Measurements from ENCODE around the gene CCDC158.
"Not testable (repeated sequence)": the region's sequence is repeated elsewhere in the genome, so short reads cannot be mapped to it uniquely, and the experiment has no call there.

Gene CCDC158

DNA sequence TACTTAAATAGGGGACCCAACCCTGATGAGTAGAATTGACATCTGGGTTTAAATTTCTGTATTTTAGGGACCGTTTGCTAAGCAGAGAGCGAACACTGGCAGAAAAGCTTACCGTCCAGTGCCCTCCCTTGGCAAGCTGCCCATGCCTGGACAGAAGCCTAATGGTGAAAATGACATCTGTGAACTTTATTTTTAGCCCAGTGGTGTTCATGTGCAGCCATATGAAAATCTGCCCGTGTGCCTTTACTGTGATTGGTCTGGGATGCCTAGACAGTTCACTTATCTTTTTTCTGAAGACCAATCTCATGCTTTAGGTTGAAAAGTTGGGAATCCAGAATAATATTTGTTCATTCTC is 113.3 kb downstream of the CCDC158 start:
- no peak for DNase-seq

DNA sequence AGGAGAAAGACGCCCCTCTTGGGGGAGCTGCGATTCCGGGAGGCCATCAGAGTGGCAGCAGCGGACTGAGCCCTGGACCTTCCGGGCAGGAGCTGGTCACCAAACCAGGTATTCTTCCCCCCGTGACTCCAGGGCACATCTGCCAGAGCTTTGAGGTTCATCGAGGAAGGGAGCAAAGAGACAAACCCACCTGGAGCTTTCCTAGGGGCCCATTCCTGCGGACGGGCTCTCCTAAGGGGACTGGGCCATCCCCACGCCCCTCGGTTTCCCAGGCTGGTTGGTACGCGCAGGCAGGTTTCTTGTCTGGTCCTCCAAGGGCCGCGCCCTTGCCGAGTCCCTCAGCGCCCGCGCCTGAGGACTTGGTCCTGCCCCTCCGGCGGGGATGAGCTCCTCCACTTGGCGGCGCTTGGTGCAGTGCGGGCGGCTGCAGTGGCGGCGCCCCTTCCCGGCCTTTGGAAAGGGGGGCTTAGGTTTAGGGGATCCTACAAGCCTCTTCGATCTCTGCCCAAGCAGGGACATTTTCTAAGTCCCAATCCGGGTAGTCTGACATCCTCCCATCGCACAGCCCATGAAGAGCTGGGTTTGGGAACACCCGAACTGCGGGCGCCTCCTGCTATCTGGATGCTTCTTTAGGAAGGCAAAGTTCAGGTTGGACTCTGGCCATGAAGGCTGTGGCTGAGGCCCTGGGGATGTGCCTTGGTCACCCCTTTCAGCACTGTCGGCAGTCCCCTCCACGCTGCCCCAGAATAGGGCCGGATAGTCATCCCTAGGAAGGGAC is 113.9 kb downstream of the CCDC158 start:
- no peak for DNase-seq

DNA sequence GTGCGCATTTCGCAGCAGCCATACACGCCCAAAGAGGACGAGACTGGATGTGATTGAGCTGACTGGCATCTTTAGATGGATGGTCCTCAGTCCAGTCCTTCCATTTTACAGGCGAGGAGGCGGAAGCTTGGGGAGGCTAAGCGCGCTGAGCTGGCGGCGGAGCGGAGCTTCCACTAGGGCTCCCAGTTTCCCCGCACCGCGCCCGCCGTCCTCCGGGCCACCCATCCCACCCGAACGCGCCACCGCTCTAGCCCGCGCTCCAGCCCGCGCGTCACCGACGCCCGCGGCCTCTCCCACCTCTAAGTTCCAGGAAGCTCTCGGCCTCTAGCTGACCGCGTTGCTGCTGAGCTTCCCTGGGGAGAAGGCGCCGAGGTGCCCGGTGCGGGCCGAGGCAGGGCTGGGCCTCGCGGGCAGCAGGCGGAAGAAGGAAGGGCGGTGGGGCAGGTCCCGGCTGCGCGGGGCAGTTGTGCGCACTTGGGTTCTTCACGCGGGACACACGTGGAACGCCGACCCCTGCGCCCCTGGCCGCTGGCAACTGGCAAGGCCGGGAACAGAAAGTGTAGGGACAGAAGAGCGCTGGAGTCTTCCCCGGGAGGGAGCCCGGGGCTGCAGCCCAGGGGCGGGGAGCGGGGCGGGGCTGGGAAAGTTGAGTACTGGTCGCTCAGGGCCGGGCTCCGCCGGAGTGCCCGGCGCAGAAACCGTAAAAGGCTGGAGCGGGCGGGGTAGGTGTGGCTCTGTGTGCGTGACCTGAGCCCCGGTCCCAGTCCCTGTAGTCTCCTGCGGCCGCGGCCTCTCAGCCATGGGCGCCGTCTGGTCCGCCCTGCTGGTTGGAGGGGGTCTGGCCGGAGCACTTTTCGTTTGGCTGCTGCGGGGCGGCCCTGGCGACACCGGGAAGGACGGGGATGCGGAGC is 114.7 kb downstream of the CCDC158 start, which contains the start of gene STBD1:
Gene STBD1, plus strand, starts transcription at position 763 of the 911 bp plus-strand sequence. Its CDS starts 37 bp downstream, at position 800.
- DNase-seq, result no peak

DNA sequence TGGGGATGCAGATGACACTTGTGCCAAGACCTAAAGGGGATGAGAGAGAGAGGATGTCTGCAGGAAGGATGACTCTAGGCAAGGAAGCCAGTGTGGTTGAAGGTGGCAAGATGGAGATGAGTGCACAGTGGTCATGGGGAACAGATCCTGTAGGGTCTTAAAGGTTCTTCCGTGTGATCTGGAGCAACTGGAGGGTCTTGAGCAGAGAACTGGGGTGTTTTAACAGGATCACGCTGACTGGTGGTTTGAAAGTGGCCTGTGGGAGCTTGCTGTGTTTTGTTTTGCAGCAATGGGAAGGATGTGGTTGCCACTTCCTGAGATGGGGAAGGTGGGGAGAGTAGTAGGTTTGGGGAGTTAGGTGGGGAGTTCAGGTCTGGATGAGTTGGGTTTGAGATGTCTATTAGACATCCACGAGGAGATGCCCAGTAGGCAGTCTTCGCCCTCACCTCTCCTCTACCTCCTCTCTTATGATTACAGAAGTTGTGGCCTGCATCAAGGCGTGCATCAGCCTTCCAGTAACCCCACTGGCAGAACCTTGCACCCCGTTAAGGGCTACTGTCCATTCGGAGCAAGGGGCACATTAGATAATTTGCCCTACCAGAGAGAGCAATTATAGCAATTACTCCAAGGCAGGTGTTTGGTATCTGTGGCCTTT is 115.8 kb downstream of the CCDC158 start:
- no peak for DNase-seq

DNA sequence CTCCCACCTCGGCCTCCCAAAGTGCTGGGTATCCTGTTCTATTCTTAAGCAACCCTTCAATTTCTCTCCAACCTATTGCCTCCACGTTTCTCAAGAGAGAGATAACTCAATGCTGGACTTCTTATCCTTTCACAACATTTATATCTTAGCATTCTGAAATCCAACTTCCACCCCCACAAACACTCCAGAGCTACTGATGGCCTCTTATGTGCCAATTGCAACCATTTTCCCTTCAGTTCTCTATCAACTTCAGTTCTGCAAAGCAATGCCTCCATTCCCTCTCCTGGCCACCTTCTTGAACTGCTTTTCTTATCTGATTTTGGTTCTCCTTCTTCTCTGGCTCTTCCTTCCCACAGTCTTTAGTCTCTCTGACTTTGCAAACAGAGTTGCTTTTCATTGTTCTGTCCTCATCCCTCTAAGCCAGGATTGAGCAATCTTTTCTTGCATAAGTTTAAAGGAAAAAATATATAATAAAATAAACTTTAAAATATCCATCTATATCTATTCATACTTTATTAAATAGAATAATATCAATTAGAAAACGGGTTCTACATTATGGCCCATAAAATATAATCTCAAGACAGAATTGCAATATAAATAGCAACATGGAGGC is 118.0 kb downstream of the CCDC158 start:
- DNase-seq, result no peak

DNA sequence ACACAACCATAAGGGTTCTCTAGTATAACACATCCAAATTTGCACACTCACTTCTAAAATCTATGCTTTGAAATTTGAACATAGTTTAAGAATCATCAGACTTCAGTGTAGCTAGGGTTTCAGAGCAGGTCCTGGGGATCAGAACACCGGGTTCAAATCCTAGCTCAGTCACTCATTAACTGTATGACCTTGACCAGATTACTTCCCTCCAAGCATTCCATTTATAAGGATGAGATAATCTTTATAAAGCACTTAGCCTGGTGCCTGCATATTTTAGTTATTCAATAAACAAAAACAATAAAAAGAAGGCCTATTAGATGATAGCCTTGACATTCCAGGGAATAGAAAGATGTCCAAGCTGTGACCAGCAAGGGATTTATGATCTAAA is 119.2 kb downstream of the CCDC158 start:
- DNase-seq, result no peak

DNA sequence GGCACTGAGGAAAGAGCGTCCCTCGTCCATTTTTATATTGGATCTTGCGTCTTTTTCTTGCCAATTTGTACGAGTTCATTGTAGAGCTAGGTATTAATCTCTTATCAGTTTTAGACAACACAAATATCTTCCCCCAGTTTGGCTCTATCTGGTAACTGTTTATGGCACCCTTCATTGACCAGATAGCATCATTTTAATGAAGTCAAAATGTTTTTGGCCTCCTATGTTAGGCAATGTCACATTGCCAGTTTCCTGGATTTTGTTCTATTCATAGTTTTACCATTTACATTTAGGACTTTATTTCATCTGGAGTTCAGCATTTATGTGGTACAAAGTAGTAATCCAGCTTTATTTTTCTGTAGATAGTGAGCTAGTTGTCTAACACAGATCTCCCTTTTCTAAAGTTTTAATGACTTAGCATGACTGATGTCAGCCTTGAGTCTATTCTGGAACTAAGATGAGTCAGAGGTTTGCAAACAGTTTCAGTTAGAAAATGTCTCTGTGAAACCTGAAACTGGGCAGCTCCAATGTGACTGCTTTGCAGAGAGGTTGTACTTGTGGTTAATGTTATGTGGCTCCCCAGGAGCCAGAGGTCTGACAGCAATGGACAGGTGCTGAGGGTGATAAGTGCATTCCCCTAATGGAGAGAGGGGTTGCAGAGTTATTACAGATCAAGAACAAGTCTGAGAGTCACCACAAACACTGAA is 119.7 kb downstream of the CCDC158 start:
- DNase-seq, result no peak

DNA sequence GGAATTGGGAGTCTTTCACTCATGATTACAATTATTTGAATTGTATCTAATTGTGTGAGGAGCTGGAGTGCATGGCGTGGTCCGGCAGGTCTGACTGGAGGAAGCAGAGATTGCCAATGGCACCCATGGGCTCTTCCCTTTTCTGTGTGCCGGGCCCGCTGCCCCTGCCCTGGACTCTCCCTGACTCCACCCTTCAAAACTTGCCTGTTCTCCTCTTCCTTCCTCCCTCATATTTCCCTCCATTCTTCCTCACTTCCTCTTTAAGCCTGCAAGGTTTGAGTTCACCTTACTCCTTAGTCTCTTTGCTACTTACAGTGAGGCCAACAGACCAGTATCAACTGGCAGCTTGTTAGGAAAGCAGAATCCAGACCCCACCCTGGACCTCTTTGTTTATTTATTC is 120.9 kb downstream of the CCDC158 start:
- DNase-seq, result no peak

DNA sequence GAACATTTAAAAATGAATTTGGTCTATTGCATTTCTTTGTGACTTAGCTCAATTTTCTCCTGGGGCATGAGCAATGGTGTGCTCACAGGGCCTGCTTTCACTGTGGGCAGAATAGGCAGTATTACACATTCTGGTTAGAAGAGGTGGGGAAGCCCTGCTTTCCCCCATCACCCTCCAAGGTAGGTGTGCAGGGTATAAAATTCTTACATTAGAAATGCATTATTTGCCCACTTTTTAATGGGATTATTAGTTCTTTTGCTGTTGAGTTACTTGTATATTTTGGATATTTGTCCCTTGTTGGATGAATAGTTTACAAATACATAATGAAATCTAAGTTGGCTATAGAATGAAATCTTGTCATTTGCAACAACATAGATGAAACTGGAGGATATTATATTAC is 122.7 kb downstream of the CCDC158 start:
- no peak for DNase-seq

DNA sequence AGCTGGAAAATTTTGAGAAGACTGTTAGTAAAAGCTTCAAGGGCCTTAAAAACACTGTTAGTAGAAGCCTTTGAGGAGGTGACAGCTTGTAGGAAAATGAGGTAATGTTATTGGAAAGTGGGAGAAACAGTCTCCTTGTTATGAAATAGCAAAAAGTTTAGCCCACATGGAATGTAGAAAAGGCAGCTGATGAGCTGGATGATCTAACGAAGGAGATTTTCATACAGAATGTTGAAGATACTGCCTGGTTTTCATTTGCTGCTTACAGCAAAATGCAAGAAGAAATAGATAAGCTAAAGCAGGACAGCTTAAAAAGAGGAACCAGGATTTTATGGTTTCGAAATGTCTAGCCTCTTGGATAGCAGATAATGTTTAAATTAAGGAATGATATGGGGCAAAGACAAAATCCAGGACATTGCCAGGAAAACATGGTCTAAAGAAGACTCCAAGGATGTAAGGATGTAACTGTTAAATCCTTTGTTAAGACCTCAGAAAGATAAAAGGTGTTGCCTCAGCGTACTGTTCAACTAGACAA is 124.6 kb downstream of the CCDC158 start:
- DNase-seq, result no peak

DNA sequence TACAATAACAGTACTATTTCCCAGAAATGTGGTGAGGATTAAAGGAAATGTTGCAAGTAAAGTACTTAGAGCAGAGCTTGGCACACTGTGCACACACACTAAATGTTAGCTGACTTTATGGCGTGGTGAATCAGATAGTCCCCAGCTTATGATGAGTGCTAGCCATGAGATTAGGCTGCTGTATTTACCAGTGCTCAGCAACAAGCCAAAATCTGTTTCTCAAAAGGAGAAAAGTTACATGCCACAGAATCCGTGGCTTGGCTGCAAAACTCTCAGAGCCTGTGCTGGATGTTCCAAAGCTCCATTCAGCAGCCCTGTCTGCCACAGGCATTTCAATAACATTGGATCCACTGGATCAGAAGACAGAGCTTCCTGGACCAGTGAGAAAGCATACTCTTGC is 127.2 kb downstream of the CCDC158 start:
- no peak for DNase-seq

DNA sequence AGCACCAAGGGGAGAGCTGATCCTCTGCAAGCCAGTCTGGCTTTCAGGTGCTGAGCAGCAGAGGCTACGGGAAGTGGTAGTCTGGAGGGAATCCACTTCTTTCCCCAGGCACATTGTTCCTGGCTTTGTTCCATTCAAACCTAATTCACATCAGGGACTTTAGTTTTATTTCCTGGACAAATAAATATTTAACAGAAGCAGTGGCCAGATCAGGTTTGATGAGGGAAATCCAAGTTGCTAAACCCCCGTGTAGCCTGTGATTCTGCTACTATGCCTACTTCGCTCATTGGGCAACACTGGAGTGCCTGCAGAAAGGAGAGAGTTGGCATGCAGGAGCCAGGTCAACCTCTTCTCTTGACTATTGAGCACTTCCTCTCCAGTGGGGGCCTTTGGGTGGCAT is 128.2 kb downstream of the CCDC158 start:
- no peak for DNase-seq

DNA sequence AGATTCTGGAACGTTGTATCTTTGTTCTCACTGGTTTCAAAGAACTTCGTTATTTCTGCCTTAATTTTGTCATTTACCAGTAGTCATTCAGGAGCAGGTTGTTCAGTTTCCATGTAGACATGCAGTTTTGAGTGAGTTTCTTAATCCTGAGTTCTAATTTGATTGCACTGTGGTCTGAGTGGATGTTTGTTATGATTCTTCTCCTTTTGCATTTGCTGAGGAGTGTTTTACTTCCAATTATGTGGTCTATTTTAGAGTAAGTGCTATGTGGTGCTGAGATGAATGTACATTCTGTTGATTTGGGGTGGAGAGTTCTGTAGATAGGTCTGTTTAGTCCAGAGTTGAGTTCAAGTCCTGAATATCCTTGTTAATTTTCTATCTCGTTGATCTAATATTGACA is 133.1 kb downstream of the CCDC158 start:
- not testable (repeated sequence) for DNase-seq

DNA sequence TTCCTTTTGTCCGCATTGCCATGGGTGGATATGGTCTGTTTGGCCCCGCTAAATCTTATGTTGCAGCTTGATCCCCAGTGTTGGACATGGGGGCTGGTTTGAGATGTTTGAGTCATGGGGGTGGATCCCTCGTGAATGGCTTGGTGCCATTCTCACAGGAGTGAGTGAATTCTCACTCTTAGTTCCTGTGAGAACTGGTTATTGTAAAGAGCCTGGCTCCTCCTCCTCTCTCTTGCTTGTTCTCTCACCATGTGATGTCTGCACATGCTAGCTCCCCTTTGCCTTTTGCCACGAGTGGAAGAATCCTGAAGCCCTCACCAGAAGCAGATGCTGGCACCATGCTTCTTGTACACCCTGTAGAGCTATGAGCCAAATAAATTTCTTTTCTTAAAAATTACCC is 137.0 kb downstream of the CCDC158 start:
- DNase-seq, result no peak

DNA sequence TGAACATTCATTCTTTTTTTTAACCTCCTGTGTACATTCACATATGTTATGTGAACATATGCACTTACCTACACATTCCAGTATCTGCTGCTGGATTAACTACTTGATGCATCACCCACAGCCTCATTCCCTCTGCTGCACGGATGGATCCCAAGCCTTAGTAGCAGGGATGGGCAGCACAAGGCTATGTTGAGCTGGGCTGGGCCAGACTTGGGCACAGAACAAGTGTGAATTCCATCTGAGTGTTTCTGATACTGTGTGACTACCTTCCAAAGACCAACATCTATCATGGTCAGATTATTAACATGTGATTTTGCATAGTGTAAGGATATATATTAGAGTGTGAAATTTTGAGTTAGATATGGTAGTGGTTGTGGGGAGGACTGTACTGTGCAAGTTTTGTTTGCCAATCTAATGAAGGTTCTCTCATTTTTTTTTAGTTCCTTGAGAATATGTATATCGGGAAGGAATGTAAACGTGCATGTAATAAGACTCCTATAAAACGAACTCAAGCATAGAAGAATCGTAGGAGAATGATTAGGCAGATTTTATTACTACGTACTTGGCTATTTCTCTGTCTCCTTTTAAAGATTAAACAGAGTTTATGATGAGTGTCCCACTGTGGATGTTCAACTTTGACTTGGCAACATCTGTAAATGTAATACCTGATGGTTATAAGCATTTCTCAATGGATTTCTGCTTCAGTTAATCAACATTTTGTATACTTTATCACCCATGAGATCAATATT is 137.8 kb downstream of the CCDC158 start:
- DNase-seq, result no peak

DNA sequence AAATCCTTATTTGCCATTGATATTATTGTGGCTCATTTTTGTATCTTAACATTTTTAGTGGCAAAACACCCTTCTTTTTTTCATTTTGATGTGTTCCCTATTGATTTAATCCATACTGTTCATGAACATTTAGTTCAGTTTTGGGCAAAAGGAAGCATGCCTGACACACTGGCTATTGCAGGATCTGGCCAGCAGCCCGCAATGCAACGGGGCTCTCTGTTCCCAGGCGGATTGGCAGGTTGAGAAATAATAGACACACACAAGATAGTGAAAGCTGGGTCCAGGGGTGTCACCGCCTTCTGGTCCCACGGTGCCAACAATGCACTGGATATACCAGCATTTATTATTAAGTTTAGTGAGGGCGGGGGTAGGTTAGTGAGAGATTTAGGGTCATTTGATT is 139.3 kb downstream of the CCDC158 start:
- not testable (repeated sequence) for DNase-seq

DNA sequence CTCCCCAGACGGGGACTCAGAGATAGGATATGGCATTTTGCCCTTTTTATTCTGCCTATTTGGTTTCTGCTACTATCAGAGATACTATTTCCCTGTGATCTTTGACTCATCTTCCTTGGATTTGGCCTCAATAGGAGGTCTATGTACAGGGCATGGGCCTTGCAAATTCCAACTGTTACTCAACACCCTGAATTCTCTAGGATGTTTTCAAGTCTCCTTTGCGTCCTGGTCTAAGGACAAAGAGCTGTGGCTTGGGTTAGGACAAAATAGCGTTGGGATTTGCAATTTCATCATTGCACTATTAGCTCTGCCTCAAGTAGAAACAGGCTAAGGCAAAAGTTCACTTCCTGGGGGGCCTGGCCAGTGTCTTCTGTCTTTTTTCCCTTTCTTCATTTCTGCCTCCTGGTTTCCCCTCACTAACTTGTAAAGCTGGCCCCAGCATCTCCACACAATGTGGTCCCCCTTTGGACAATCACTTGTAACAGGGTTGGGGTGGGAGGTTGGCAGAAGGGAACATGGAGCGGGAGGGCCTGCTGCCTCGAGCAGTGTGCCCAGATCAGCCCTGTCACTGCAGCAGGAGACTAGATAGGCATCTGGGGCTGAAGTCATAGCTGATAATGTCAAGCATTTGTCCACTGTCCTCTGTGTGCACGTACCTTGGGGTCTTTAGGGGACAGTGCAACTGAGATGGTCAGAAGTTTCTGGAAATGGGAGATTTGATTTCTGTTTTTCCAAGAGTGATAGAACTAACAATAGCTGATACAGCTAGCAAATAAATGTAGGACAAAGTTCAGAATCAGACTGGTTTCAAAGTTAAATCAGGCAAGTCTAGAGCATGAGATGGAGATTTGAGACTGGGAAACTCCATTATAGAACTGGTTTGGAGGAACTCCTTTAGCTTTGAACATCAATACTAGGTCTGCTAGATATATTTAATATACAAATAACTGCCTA is 140.2 kb downstream of the CCDC158 start:
- no peak for DNase-seq

DNA sequence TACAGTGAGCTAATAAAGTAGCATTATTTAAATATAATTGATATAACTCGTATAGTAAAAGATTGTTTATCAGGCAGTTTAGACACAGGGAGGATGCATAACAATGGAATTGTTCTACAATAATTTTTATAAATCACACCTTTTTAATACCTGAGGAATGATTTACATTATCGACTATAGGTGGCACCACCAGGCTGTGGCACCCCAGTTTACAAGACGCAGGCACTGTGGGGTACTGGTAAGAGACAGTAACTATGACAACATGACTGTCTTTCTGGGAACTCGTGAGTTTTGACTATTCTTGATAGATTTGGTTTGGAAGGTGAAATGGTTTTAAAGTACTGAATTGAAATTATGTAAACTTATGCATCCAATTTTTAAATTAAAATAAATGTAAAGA is 141.5 kb downstream of the CCDC158 start:
- no peak for DNase-seq

DNA sequence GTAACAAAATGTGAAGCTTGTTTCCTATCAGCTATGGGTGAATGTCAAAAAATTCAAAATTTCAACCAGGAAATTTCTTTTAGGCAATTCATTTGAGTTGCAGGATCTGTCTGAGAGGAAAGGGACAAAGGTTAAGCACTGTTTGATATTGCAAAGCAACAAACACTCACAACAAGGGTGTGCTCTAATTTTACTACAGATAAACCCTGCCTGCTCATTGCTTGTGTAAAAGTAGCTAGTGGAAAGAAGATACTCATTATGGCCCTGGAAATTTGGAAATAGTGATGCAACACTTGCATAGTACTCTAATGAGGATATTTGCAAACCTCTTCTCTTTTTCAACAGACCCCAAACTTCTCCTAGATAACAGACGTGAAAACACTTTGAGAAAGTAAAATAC is 142.4 kb downstream of the CCDC158 start:
- DNase-seq, result no peak

DNA sequence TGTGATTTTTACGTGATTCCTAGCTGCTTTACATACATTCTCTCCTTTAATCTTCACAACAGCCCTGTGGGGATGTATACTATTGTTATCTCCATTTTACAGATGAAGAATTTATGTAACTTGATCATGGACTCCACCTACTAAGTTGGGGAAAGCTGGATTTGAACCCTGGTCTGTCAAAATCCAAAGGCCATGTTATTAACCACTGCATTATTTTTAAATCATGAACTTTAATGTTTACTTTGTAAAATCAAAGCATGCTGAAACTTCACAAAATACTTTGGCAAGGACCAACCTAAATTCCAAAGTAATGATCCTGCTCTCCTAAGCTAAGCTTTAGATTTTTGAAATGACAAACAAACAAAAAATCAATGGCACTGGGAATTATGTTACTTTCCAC is 143.3 kb downstream of the CCDC158 start:
- no peak for DNase-seq
